ENCODE results near the gene CA10.

Gene CA10

GRCh38 chr17:51830451-51830850, 328.1 kb downstream of the CA10 start:
- Histone ChIP-seq H3K4me2 (ENCODE audit: low read length) (no peak overlapping the region), H4K20me1 (ENCODE audit: control insufficient read depth, insufficient read depth, low read depth, low read length) (no peaks in the 10 kb centered on the region), H3K27me3 (ENCODE audit: control insufficient read depth, low read length) (no peaks in the 10 kb centered on the region), H3K4me3 (ENCODE audit: low read length) (no peak overlapping the region), H3K79me2 (ENCODE audit: control insufficient read depth, low read length) (no peaks in the 10 kb centered on the region), H3K4me1 (ENCODE audit: control insufficient read depth, low read length) (no peaks in the 10 kb centered on the region), H3K27ac (ENCODE audit: low read depth, low read length) (no peak overlapping the region), H3F3A (ENCODE audit: control insufficient read depth, insufficient read depth) (no peaks in the 10 kb centered on the region), H3K36me3 (ENCODE audit: control insufficient read depth, low read length) (no peaks in the 10 kb centered on the region), H3K9me2 (replicated peaks; ENCODE audit: control insufficient read depth, low read length) (no peaks in the 10 kb centered on the region), H3K9me3 (ENCODE audit: control insufficient read depth, insufficient read depth, low read length) (no peaks in the 10 kb centered on the region)
- TF ChIP-seq CTCF (IDR thresholded peaks at IDR 0.05; ENCODE audit: low read depth, low read length, poor library complexity, severe bottlenecking): no peak
- TF ChIP-seq EZH2phosphoT487 (IDR thresholded peaks at IDR 0.05; ENCODE audit: borderline replicate concordance, low read length): no peak

GRCh38 chr17:51828901-51829300, 329.6 kb downstream of the CA10 start:
- H3K79me2 ChIP-seq (ENCODE audit: control insufficient read depth, low read length): no peaks in the 10 kb centered on the region
- H4K20me1 ChIP-seq (ENCODE audit: control insufficient read depth, insufficient read depth, low read depth, low read length): no peaks in the 10 kb centered on the region
- no peaks in the 10 kb centered on the region for H3K9me3 ChIP-seq (ENCODE audit: control insufficient read depth, insufficient read depth, low read length)
- no peaks in the 10 kb centered on the region for H3F3A ChIP-seq (ENCODE audit: control insufficient read depth, insufficient read depth)
- H3K9me2 ChIP-seq (replicated peaks; ENCODE audit: control insufficient read depth, low read length): no peaks in the 10 kb centered on the region
- H3K4me2 ChIP-seq (ENCODE audit: low read length): no peak overlapping the region
- H3K27ac ChIP-seq (ENCODE audit: low read depth, low read length): no peak overlapping the region
- TF ChIP-seq EZH2phosphoT487 (IDR thresholded peaks at IDR 0.05; ENCODE audit: borderline replicate concordance, low read length) (no peak), CTCF (IDR thresholded peaks at IDR 0.05; ENCODE audit: low read depth, low read length, poor library complexity, severe bottlenecking) (no peak)
- no peak overlapping the region for H3K4me3 ChIP-seq (ENCODE audit: low read length)
- H3K36me3 ChIP-seq (ENCODE audit: control insufficient read depth, low read length): no peaks in the 10 kb centered on the region
- H3K27me3 ChIP-seq (ENCODE audit: control insufficient read depth, low read length): no peaks in the 10 kb centered on the region
- no peaks in the 10 kb centered on the region for H3K4me1 ChIP-seq (ENCODE audit: control insufficient read depth, low read length)

GRCh38 chr17:51827140-51827539, 331.4 kb downstream of the CA10 start:
- Histone ChIP-seq H3K4me2 (ENCODE audit: low read length) (no peak overlapping the region), H3F3A (ENCODE audit: control insufficient read depth, insufficient read depth) (no peaks in the 10 kb centered on the region), H3K4me3 (ENCODE audit: low read length) (no peak overlapping the region), H3K27ac (ENCODE audit: low read depth, low read length) (no peak overlapping the region), H3K27me3 (ENCODE audit: control insufficient read depth, low read length) (no peaks in the 10 kb centered on the region), H3K4me1 (ENCODE audit: control insufficient read depth, low read length) (no peaks in the 10 kb centered on the region), H3K79me2 (ENCODE audit: control insufficient read depth, low read length) (no peaks in the 10 kb centered on the region), H3K36me3 (ENCODE audit: control insufficient read depth, low read length) (no peaks in the 10 kb centered on the region), H4K20me1 (ENCODE audit: control insufficient read depth, insufficient read depth, low read depth, low read length) (no peaks in the 10 kb centered on the region), H3K9me3 (ENCODE audit: control insufficient read depth, insufficient read depth, low read length) (no peaks in the 10 kb centered on the region), H3K9me2 (replicated peaks; ENCODE audit: control insufficient read depth, low read length) (no peaks in the 10 kb centered on the region)
- TF ChIP-seq CTCF (IDR thresholded peaks at IDR 0.05; ENCODE audit: low read depth, low read length, poor library complexity, severe bottlenecking) (no peak), EZH2phosphoT487 (IDR thresholded peaks at IDR 0.05; ENCODE audit: borderline replicate concordance, low read length) (no peak)

GRCh38 chr17:51820766-51821165, 337.7 kb downstream of the CA10 start:
- no peak overlapping the region for H3K4me2 ChIP-seq (ENCODE audit: low read length)
- no peaks in the 10 kb centered on the region for H3K4me1 ChIP-seq (ENCODE audit: control insufficient read depth, low read length)
- H3K9me3 ChIP-seq (ENCODE audit: control insufficient read depth, insufficient read depth, low read length): no peaks in the 10 kb centered on the region
- H3F3A ChIP-seq (ENCODE audit: control insufficient read depth, insufficient read depth): no peaks in the 10 kb centered on the region
- H3K9me2 ChIP-seq (replicated peaks; ENCODE audit: control insufficient read depth, low read length): no peaks in the 10 kb centered on the region
- H3K27me3 ChIP-seq (ENCODE audit: control insufficient read depth, low read length): no peaks in the 10 kb centered on the region
- no peak overlapping the region for H3K27ac ChIP-seq (ENCODE audit: low read depth, low read length)
- no peak overlapping the region for H3K4me3 ChIP-seq (ENCODE audit: low read length)
- H4K20me1 ChIP-seq (ENCODE audit: control insufficient read depth, insufficient read depth, low read depth, low read length): no peaks in the 10 kb centered on the region
- no peaks in the 10 kb centered on the region for H3K79me2 ChIP-seq (ENCODE audit: control insufficient read depth, low read length)
- TF ChIP-seq EZH2phosphoT487 (IDR thresholded peaks at IDR 0.05; ENCODE audit: borderline replicate concordance, low read length) (no peak), CTCF (IDR thresholded peaks at IDR 0.05; ENCODE audit: low read depth, low read length, poor library complexity, severe bottlenecking) (no peak)
- H3K36me3 ChIP-seq (ENCODE audit: control insufficient read depth, low read length): no peaks in the 10 kb centered on the region

Data from DOHH2 (cell line).